Loucy (cell line): ENCODE data around the gene MYO1E.
"Not testable (repeated sequence)": the region's sequence is repeated elsewhere in the genome, so short reads cannot be mapped to it uniquely, and the experiment has no call there.

Source experiments
- H2AFZ ChIP-seq: fragments of 200-600 bp; sonication (generic); 2 replicates; pipeline ENCODE4 v1.6.0; 2016; ENCODE audit warnings: antibody characterized with exemption, mild to moderate bottlenecking, low read length, moderate library complexity
- H3F3A ChIP-seq: fragments of 200-600 bp; 2 replicates; pipeline ENCODE4 v1.6.0; 2016; ENCODE audit warnings: antibody characterized with exemption, low read depth, mild to moderate bottlenecking
- H3K27me3 ChIP-seq: fragments of 200-600 bp; sonication (generic); 2 replicates; pipeline ENCODE4 v1.6.1; 2014; ENCODE audit warnings: low read length, mild to moderate bottlenecking; ENCODE audit not compliant: insufficient read depth, poor library complexity, severe bottlenecking
- H3K36me3 ChIP-seq: fragments of 200-600 bp; sonication (generic); 2 replicates; pipeline ENCODE4 v1.6.1; 2016; ENCODE audit warnings: low read length; ENCODE audit not compliant: insufficient read depth
- H3K4me1 ChIP-seq: fragments of 200-600 bp; sonication (generic); 2 replicates; pipeline ENCODE4 v1.5.1; 2014; ENCODE audit warnings: low read length, mild to moderate bottlenecking; ENCODE audit not compliant: insufficient read depth, poor library complexity, severe bottlenecking
- H3K4me2 ChIP-seq: fragments of 200-600 bp; sonication (generic); 2 replicates; pipeline ENCODE4 v1.6.0; 2014; ENCODE audit warnings: antibody characterized with exemption, low read length, low read depth, mild to moderate bottlenecking; ENCODE audit not compliant: poor library complexity, severe bottlenecking
- H3K4me3 ChIP-seq: fragments of 200-600 bp; sonication (generic); 2 replicates; pipeline ENCODE4 v1.5.1; 2014; ENCODE audit warnings: low read length, mild to moderate bottlenecking, mixed read lengths; ENCODE audit not compliant: poor library complexity, severe bottlenecking
- H3K79me2 ChIP-seq: fragments of 200-600 bp; sonication (generic); 2 replicates; pipeline ENCODE4 v1.6.1; 2014; ENCODE audit warnings: low read length; ENCODE audit not compliant: insufficient read depth
- H3K9ac ChIP-seq: fragments of 200-600 bp; sonication (generic); 2 replicates; pipeline ENCODE4 v1.6.0; 2014; ENCODE audit warnings: mild to moderate bottlenecking, low read depth, low read length, moderate library complexity; ENCODE audit not compliant: poor library complexity, severe bottlenecking
- H3K9me2 ChIP-seq: fragments of 200-600 bp; sonication (generic); replicated peaks from 2 replicates; pipeline ENCODE4 v1.6.1; 2016; ENCODE audit warnings: low read depth, low read length, mixed read lengths
- H3K9me3 ChIP-seq: fragments of 200-600 bp; sonication (generic); 2 replicates; pipeline ENCODE4 v1.6.1; 2014; ENCODE audit warnings: mild to moderate bottlenecking, antibody characterized with exemption, low read length, low read depth; ENCODE audit not compliant: insufficient read depth
- H4K20me1 ChIP-seq: fragments of 200-600 bp; sonication (generic); 2 replicates; pipeline ENCODE4 v1.6.0; 2014; ENCODE audit warnings: antibody characterized with exemption, low read length, mild to moderate bottlenecking; ENCODE audit not compliant: insufficient read depth, poor library complexity, severe bottlenecking
- EZH2phosphoT487 ChIP-seq: fragments of 200-600 bp; IDR thresholded peaks from 2 replicates; pipeline ENCODE4 v1.6.1; 2018; ENCODE audit warnings: antibody characterized with exemption, mild to moderate bottlenecking, moderate library complexity, borderline replicate concordance
- TF ChIP-seq, protein P1 (sequence below): fragments of 200-600 bp; sonication (generic); conservative IDR thresholded peaks from 2 replicates; pipeline ENCODE4 v1.5.1; 2014; ENCODE audit warnings: mild to moderate bottlenecking, antibody characterized with exemption, low read length

Gene MYO1E

GRCh38 chr15:59392299-59392698 is 19.6 kb upstream of the MYO1E start:
- no peak overlapping the region for H3K4me2 ChIP-seq
- H3K27me3 ChIP-seq, result no peaks in the 10 kb centered on the region

DNA sequence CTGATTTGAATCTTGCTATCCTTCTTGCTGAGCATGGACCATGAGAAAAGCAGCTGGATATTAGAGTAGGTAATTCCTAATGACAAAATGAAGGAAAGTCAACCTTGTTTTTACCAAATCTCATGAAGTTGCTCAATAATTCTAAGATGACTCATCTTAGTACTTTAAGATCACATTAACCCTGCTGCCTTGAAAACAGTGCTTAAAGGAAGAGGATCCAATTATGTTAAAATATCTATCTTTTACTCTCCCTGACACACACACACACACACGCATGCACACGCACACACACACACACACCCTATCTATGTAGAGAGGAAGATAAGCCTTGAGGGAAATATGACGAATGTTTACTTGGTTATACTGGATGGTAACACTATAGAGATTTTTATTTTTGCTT is 16.0 kb upstream of the MYO1E start:
- H3F3A ChIP-seq, result no peaks in the 10 kb centered on the region
- no peaks in the 10 kb centered on the region for H3K27me3 ChIP-seq
- no peak overlapping the region for H2AFZ ChIP-seq
- no peaks in the 10 kb centered on the region for H3K4me1 ChIP-seq
- no peak overlapping the region for H3K9ac ChIP-seq
- no peaks in the 10 kb centered on the region for H3K79me2 ChIP-seq
- H3K9me2 ChIP-seq, result no peaks in the 10 kb centered on the region
- no peaks in the 10 kb centered on the region for H3K9me3 ChIP-seq
- no peaks in the 10 kb centered on the region for H4K20me1 ChIP-seq
- H3K36me3 ChIP-seq, result no peaks in the 10 kb centered on the region
- TF ChIP-seq EZH2phosphoT487, result no peak
- TF ChIP-seq, protein P1, sequence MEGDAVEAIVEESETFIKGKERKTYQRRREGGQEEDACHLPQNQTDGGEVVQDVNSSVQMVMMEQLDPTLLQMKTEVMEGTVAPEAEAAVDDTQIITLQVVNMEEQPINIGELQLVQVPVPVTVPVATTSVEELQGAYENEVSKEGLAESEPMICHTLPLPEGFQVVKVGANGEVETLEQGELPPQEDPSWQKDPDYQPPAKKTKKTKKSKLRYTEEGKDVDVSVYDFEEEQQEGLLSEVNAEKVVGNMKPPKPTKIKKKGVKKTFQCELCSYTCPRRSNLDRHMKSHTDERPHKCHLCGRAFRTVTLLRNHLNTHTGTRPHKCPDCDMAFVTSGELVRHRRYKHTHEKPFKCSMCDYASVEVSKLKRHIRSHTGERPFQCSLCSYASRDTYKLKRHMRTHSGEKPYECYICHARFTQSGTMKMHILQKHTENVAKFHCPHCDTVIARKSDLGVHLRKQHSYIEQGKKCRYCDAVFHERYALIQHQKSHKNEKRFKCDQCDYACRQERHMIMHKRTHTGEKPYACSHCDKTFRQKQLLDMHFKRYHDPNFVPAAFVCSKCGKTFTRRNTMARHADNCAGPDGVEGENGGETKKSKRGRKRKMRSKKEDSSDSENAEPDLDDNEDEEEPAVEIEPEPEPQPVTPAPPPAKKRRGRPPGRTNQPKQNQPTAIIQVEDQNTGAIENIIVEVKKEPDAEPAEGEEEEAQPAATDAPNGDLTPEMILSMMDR, result no peak
- H3K4me3 ChIP-seq, result no peak overlapping the region
- H3K4me2 ChIP-seq, result no peak overlapping the region

More at GRCh38 chr15:59392299-59392698, 19.6 kb upstream of the MYO1E start:
- Histone ChIP-seq H3K4me3 (no peak overlapping the region), H3K9me2 (no peaks in the 10 kb centered on the region), H3F3A (no peaks in the 10 kb centered on the region), H3K9ac (no peak overlapping the region), H2AFZ (no peak overlapping the region), H3K9me3 (no peaks in the 10 kb centered on the region), H3K4me1 (no peaks in the 10 kb centered on the region), H3K79me2 (no peaks in the 10 kb centered on the region), H3K36me3 (no peaks in the 10 kb centered on the region), H4K20me1 (no peaks in the 10 kb centered on the region)
- no peak for TF ChIP-seq EZH2phosphoT487
- TF ChIP-seq, protein P1, result no peak

- not testable (repeated sequence) for H4K20me1 ChIP-seq, H3K79me2 ChIP-seq, H3K36me3 ChIP-seq, H2AFZ ChIP-seq, H3K27me3 ChIP-seq, H3K9me2 ChIP-seq, H3F3A ChIP-seq, H3K9me3 ChIP-seq, H3K4me1 ChIP-seq, H3K4me3 ChIP-seq, H3K4me2 ChIP-seq, H3K9ac ChIP-seq
These were observed 14.7 kb upstream of the MYO1E start for GRCh38 chr15:59387196-59387878.

DNA sequence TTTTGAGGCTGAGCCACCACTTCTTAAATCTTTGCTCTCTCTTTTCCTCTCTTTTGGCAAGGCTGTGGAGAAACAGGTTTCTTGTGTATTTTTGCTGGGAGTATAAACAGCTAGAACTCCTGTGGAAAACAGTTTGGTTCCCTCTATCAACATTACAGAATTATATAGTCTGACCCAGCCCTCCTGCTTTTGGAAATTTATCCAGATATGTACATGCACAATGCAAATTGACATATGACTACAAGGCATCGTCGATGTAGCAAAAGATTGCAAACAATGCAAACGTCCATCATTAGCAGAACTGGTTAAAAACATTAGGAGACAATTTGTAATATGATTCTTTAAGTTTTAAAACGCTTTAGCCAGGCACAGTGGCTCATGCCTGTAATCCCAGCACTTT is 12.5 kb upstream of the MYO1E start:
- H3K9me3 ChIP-seq, result no peaks in the 10 kb centered on the region
- H3K36me3 ChIP-seq, result no peaks in the 10 kb centered on the region
- no peak overlapping the region for H3K9ac ChIP-seq
- no peaks in the 10 kb centered on the region for H3K4me1 ChIP-seq
- H3K27me3 ChIP-seq, result no peaks in the 10 kb centered on the region
- H3K9me2 ChIP-seq, result no peaks in the 10 kb centered on the region
- no peaks in the 10 kb centered on the region for H4K20me1 ChIP-seq
- no peak overlapping the region for H3K4me3 ChIP-seq
- no peaks in the 10 kb centered on the region for H3F3A ChIP-seq
- TF ChIP-seq, protein P1, result no peak
- TF ChIP-seq EZH2phosphoT487, result no peak
- H2AFZ ChIP-seq, result no peak overlapping the region
- no peaks in the 10 kb centered on the region for H3K79me2 ChIP-seq
- no peak overlapping the region for H3K4me2 ChIP-seq
